ENCODE measurements around the gene ZNF652.

Gene ZNF652

DNA sequence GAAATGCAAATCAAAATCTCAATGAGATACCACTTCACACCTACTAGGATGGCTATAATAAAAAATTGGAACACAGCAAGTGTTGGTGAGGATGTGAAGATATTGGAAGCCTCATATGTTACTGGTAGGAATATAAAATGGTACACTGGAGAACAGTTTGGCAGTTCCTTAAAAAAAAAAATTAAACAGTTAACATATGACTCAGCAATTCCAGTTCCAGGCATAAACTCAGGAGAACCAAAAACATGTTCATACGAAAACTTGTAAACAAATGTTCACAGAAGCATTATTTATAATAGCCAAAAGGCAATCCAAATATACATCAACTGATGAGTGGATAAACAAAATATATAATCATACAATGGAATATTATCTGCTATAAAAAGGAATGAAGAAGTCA, 28.2 kb downstream of the ZNF652 start:
- no peak overlapping the region for H3K4me3 ChIP-seq (ENCODE audit: low read length)
- H3K9ac ChIP-seq (ENCODE audit: low read length), result no peak overlapping the region
- peaks cover 2% of the 10 kb centered on the region for H3K4me1 ChIP-seq (ENCODE audit: low read length)
- no peaks in the 10 kb centered on the region for H3K9me3 ChIP-seq (ENCODE audit: insufficient read depth, low read length)
- TF ChIP-seq, protein P1, sequence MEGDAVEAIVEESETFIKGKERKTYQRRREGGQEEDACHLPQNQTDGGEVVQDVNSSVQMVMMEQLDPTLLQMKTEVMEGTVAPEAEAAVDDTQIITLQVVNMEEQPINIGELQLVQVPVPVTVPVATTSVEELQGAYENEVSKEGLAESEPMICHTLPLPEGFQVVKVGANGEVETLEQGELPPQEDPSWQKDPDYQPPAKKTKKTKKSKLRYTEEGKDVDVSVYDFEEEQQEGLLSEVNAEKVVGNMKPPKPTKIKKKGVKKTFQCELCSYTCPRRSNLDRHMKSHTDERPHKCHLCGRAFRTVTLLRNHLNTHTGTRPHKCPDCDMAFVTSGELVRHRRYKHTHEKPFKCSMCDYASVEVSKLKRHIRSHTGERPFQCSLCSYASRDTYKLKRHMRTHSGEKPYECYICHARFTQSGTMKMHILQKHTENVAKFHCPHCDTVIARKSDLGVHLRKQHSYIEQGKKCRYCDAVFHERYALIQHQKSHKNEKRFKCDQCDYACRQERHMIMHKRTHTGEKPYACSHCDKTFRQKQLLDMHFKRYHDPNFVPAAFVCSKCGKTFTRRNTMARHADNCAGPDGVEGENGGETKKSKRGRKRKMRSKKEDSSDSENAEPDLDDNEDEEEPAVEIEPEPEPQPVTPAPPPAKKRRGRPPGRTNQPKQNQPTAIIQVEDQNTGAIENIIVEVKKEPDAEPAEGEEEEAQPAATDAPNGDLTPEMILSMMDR (IDR thresholded peaks at IDR 0.05; ENCODE audit: low read depth, low read length), result no peak
- TF ChIP-seq EZH2phosphoT487 (IDR thresholded peaks at IDR 0.05; ENCODE audit: low read depth), result no peak
- peaks cover 8% of the 10 kb centered on the region; the same call in 1 of the 2 replicates for H4K20me1 ChIP-seq (ENCODE audit: insufficient read depth, low read length)
- H3K27me3 ChIP-seq (ENCODE audit: low read depth, low read length), result no peaks in the 10 kb centered on the region
- no peak overlapping the region for H3K27ac ChIP-seq (ENCODE audit: low read length)
- no peak overlapping the region for H3K4me2 ChIP-seq (ENCODE audit: low read length)
- no peaks in the 10 kb centered on the region for H3K36me3 ChIP-seq (replicated peaks; ENCODE audit: low read depth, low read length)
- H3K79me2 ChIP-seq (ENCODE audit: low read length), result peaks cover 18% of the 10 kb centered on the region; the same call in 1 of the 2 replicates
- H2AFZ ChIP-seq (ENCODE audit: low read depth, low read length), result no peak overlapping the region

DNA sequence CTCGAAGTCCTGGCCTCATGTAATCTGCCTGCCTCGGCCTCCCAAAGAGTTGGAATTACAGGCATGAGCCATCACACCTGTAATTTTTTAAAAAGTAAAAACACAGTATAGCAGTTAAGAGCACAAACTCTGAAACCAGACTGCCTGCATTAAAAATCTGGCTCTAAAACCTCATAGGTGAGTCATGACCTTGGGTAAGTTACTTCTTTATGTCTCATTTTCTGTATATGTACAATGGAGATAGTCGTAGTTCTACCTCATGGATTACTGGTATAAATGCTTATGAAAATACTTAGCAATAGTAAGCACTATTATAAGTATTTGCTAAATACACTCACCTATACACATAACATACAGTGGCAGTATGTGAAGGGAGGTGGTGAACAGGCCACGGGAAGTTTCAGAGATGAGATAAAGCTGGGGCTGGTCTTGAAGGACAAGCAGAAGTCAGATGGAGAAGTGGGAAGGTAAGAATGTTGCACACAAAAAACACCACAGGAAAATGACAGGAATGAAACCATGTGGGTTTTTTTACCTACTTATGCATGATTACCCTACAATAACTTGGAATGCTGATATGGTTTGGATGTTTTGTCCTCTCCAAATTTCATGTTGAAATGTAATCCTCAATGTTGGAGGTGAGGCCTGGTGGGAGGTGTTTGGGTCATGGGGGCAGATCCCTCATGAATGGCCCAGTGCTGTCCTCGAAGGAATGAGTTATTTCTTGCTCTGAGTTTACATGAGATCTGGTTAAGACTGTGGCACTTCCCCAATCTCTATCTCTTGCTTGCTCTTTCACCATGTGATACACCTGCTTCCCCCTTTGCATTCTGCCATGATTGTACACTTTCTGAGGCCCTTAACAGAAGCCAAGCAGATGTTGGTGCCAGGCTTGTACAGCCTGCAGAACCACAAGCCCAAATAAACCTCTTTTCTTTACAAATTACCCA, 33.9 kb downstream of the ZNF652 start:
- H3K4me3 ChIP-seq (ENCODE audit: low read length), result no peak overlapping the region
- no peak overlapping the region for H2AFZ ChIP-seq (ENCODE audit: low read depth, low read length)
- peaks cover 12% of the 10 kb centered on the region; the same call in 1 of the 2 replicates for H3K79me2 ChIP-seq (ENCODE audit: low read length)
- H3K4me2 ChIP-seq (ENCODE audit: low read length), result peak overlapping the region; percentile 27
- H3K36me3 ChIP-seq (replicated peaks; ENCODE audit: low read depth, low read length), result no peaks in the 10 kb centered on the region
- peaks cover 13% of the 10 kb centered on the region for H3K4me1 ChIP-seq (ENCODE audit: low read length)
- H4K20me1 ChIP-seq (ENCODE audit: insufficient read depth, low read length), result no peaks in the 10 kb centered on the region
- no peak for TF ChIP-seq EZH2phosphoT487 (IDR thresholded peaks at IDR 0.05; ENCODE audit: low read depth)
- TF ChIP-seq, protein P1 (IDR thresholded peaks at IDR 0.05; ENCODE audit: low read depth, low read length), result no peak
- H3K27ac ChIP-seq (ENCODE audit: low read length), result peak overlapping the region; percentile 50
- no peak overlapping the region for H3K9ac ChIP-seq (ENCODE audit: low read length)
- H3K27me3 ChIP-seq (ENCODE audit: low read depth, low read length), result no peaks in the 10 kb centered on the region
- H3K9me3 ChIP-seq (ENCODE audit: insufficient read depth, low read length), result no peaks in the 10 kb centered on the region

DNA sequence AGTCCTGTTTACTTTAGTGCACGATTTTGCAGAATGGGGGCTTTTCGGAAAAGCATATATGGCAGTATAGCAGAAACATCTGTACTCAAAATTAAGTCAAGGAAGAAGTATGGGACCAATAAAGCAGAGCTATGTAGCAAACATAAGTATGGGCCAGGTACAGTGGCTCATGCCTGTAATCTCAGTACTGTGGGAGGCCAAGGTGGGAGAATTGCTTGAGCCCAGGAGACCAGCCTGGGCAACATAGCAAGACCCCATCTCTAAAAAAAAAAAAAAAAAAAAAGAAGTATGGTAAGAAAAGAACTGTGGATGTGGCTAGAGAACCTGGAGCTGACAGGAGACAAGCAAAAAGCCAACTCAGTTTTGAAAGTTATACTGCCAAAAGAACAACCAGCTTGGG, 36.1 kb downstream of the ZNF652 start:
- peaks cover 7% of the 10 kb centered on the region; the same call in 1 of the 2 replicates for H3K79me2 ChIP-seq (ENCODE audit: low read length)
- TF ChIP-seq, protein P1 (IDR thresholded peaks at IDR 0.05; ENCODE audit: low read depth, low read length), result no peak
- TF ChIP-seq EZH2phosphoT487 (IDR thresholded peaks at IDR 0.05; ENCODE audit: low read depth), result no peak

DNA sequence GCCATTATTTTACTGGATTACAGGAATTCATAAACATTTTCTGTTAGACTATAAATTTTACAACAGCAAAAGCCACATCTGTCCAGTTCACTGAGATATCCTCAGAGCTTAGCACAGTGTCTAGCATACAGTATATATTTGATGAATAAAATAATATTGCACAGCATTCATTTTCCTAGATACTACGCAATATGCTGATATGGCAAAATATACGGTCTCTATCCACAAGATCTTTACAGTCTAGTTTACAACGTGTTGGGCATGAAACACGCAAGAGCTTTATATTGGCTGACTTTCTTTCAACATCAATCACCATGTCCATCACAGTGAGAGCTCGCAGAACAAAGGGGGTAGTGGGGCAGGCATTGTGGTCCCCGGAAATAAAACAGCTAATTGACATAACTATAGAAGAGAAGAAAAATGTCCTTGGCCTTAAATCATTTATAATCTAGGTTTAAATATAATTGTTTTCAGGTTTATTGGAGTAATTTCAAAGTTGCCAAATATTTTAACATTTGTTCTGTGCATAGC, 43.5 kb downstream of the ZNF652 start:
- H3K27me3 ChIP-seq (ENCODE audit: low read depth, low read length), result no peaks in the 10 kb centered on the region
- no peak overlapping the region for H3K9ac ChIP-seq (ENCODE audit: low read length)
- H3K79me2 ChIP-seq (ENCODE audit: low read length), result no peaks in the 10 kb centered on the region
- no peak overlapping the region for H2AFZ ChIP-seq (ENCODE audit: low read depth, low read length)
- no peak overlapping the region for H3K4me3 ChIP-seq (ENCODE audit: low read length)
- H4K20me1 ChIP-seq (ENCODE audit: insufficient read depth, low read length), result no peaks in the 10 kb centered on the region; the same call in 1 of the 2 replicates
- no peak overlapping the region for H3K27ac ChIP-seq (ENCODE audit: low read length)
- H3K36me3 ChIP-seq (replicated peaks; ENCODE audit: low read depth, low read length), result no peaks in the 10 kb centered on the region
- no peak overlapping the region for H3K4me2 ChIP-seq (ENCODE audit: low read length)
- H3K4me1 ChIP-seq (ENCODE audit: low read length), result peaks cover 10% of the 10 kb centered on the region; the same call in 1 of the 2 replicates
- no peak for TF ChIP-seq EZH2phosphoT487 (IDR thresholded peaks at IDR 0.05; ENCODE audit: low read depth)
- no peaks in the 10 kb centered on the region for H3K9me3 ChIP-seq (ENCODE audit: insufficient read depth, low read length)

More for the DNA sequence above, 36.1 kb downstream of the ZNF652 start:
- Histone ChIP-seq H3K4me3 (ENCODE audit: low read length) (no peak overlapping the region), H3K27ac (ENCODE audit: low read length) (no peak overlapping the region), H3K4me1 (ENCODE audit: low read length) (peaks cover 13% of the 10 kb centered on the region), H4K20me1 (ENCODE audit: insufficient read depth, low read length) (no peaks in the 10 kb centered on the region), H2AFZ (ENCODE audit: low read depth, low read length) (no peak overlapping the region), H3K9me3 (ENCODE audit: insufficient read depth, low read length) (no peaks in the 10 kb centered on the region), H3K27me3 (ENCODE audit: low read depth, low read length) (no peaks in the 10 kb centered on the region), H3K36me3 (replicated peaks; ENCODE audit: low read depth, low read length) (no peaks in the 10 kb centered on the region), H3K4me2 (ENCODE audit: low read length) (no peak overlapping the region), H3K9ac (ENCODE audit: low read length) (no peak overlapping the region)

All from OCI-LY3 (cell line).